Panc1 (cell line): ENCODE results near the gene PLEKHA7.

Experiments used
- POLR2AphosphoS5 ChIP-seq: IDR thresholded peaks from 2 replicates; pipeline ENCODE4 v1.6.1; 2012; ENCODE audit warnings: mild to moderate bottlenecking, low read depth, low read length, moderate library complexity
- SIN3A ChIP-seq: IDR thresholded peaks from 2 replicates; pipeline ENCODE4 v1.6.1; 2012; ENCODE audit warnings: low read depth, mild to moderate bottlenecking, low read length, moderate library complexity, borderline replicate concordance; ENCODE audit not compliant: insufficient read depth
- TCF7L2 ChIP-seq: IDR thresholded peaks from 2 replicates; pipeline ENCODE4 v1.6.1; 2011; ENCODE audit warnings: mild to moderate bottlenecking, low read depth, low read length, inconsistent platforms
- TF ChIP-seq, protein P1 (sequence below): fragments of 450-650 bp; IDR thresholded peaks from 2 replicates; pipeline ENCODE4 v1.5.1; 2017; ENCODE audit warnings: mild to moderate bottlenecking

DNA sequence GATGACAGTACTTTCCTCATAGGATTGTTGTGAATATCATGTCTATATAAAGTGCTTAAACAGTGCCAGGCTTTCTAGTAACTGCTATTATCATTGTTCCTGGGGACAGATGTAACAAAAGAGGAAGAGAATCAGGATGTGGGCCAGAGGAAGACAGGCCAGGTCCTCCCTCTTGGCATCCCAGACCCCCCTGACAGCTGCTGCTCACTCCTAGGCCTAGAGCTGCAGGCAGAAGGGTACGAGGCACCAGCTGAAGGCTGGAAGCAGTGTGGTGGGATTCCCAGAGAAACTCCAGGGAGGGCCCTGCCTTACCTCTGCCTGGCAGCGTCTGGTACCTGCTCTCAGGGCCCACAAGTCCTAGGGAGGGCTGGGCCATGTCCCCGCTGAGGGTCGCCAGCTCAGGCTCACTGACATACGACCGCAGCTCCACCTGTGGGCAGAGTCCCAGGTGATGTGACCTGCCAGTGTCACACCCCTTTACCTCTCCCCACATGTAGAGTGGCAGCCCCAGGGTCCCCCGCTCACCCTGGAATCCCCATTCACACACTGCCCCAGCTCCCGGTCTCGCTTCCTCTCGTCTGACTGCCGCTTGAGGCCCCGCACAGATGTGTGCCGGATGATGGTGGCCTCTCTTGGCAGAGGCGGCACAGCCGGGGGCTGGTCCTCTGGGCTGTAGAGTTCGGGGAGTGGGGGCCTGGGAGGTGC is 223.6 kb downstream of the PLEKHA7 start:
- TF ChIP-seq POLR2AphosphoS5 (no peak), SIN3A (no peak), TCF7L2 (no peak)
- TF ChIP-seq, protein P1, sequence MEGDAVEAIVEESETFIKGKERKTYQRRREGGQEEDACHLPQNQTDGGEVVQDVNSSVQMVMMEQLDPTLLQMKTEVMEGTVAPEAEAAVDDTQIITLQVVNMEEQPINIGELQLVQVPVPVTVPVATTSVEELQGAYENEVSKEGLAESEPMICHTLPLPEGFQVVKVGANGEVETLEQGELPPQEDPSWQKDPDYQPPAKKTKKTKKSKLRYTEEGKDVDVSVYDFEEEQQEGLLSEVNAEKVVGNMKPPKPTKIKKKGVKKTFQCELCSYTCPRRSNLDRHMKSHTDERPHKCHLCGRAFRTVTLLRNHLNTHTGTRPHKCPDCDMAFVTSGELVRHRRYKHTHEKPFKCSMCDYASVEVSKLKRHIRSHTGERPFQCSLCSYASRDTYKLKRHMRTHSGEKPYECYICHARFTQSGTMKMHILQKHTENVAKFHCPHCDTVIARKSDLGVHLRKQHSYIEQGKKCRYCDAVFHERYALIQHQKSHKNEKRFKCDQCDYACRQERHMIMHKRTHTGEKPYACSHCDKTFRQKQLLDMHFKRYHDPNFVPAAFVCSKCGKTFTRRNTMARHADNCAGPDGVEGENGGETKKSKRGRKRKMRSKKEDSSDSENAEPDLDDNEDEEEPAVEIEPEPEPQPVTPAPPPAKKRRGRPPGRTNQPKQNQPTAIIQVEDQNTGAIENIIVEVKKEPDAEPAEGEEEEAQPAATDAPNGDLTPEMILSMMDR, result no peak
